Right hindlimb (tissue), 1 donor: ENCODE results near the gene NGEF.
"Not testable (repeated sequence)": the region's sequence is repeated elsewhere in the genome, so short reads cannot be mapped to it uniquely, and the experiment has no call there.

Experiments
- DNase-seq: peaks from one replicate; pipeline ENCODE4 v3.0.0-alpha.2; 2018

The NGEF gene

DNA sequence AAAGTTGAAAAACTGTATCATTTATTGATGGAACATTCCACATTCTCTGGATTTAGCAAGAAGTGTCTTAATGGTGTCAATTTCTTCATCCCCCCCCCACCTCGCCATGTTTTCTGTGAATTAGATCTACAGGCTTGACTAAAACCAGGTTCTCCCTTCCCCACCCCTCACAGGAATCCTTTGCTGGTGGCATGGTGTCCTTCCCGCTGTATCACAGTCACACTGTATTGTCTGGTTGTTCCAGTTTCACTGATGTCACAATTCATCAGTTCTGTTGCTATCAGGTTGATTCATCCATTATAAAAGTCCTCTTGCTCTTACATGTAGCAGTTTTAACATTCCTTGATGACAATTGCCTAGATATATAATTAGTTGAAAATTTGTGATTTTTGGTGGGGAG is 149.1 kb downstream of the NGEF start:
- no peak for DNase-seq

DNA sequence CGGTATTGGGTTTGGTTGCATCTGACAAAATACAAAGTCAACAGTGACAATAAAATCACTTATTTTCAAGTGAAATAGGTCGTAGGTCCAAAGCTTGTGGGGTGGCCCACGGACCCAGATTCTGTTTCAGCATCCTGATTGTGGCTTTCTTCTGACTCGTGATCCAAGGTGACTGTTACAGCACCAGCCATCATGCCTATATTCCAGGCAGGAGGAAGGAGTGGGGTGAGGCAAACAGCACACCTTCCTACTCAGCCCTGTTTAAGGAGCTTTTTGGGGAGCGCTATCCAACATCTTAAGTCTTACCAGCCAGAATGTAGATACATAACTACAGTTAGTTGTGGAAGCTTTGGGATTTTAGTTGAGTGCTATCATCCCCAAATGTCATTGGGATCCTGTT is 151.7 kb downstream of the NGEF start:
- DNase-seq, result no peak

DNA sequence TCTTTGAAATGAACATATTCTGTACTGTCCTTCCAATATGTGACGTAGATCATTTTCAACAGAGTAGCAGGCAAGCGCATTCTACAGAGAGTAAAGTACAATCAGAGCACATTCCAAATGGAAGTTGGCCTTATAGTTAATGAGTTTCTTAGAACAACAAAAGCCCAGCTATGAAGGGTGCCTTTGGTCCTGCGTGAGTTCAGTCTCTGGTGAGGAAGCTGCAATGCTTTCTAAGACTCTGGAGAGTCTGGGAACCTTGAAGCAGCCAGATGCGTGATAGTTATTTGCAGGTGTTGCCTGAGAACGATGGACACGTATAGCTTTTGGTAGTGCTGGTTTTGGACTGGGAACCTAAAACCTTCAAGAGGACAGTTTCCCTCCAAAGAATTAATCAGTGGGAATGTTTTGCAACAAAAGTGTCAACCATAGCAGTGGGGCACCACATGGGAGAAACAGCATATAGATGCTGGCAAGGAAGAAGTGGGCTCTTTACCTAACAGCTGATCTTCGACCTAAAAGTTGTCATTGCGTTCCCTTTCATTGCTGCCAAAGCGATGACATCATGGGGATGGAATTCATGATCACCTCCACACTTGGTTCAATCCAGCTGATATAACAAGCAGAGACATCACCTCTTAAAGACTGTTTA is 152.3 kb downstream of the NGEF start:
- DNase-seq, result no peak

DNA sequence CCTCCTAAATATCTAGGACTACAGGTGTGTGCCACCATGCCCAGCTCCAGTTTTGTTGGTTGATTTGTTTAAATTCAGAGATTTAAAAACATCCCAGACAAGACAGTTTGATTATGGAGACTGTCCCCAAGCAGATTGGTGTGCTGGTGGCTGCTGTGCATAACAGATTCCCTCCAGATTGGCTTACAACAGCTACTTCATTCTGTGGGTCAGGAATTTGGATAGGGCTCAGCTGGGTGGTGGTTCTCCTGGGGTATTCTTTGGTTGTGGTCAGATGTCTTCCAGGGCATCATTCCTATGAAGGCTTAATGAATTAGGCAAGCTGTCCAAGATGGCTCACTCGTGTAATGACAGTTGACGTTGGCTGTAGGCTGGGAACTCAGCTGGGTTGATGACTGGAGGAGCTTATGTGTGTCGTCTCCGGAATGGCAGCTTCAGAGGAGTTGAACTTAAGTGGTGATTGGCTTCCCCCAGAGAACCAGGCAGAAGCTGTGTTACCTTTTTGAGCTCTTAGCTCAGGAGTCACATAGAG is 153.6 kb downstream of the NGEF start:
- DNase-seq, result no peak

DNA sequence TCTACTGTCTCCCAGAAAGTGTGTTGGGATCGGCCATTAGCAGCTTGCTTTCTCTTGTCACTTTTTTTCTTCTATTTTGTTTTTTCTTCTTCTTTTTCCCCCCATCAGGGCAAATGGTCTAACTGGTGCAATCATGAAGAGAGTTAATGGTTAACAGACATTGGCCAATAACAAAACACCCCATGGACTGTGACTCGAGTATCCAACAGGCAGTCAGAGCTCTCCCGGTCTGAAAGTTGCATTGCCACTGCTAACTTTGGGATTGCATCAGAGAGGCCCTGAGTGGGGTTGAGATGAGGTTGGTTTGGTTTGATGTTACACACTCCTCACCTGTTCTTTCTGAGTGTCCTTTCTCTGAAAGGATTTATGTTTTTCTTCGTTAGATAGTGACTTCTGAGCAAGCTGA is 155.9 kb downstream of the NGEF start:
- DNase-seq, result no peak

DNA sequence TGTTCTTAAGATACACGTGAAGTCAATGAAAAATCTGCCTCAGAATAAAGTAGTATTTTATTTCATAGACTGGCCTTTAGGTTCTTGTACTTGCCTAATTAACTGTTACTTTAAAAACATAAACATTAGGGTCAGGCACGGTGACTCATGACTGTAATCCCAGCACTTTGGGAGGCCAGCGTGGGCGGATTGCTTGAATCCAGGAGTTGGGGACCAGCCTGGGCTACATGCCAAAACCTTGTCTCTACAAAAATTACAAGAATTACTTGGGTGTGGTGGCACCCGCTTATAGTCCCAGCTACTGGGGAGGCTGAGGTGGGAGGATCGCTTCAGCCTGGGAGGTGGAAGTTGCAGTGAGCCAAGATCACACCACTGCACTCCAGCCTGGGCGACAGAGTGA is 159.0 kb downstream of the NGEF start:
- DNase-seq, result no peak

DNA sequence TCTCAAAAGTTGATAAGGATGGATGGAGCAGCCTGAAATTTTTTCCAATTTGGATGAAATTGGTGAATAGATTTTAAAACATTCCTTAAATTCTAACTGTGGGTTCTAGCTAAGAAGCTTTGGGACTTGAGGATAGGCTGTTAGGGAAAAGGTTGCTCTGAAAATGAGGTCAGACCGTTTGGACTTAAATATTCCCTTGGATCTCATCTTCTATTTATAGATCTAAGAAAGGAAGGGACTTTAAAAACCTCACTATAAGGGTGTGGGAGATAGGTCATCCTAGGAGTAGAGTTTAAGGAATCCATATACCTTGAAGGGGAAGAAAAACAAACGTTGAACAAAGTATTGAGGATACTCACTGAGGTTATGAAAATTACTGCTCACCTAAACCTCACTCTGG is 160.4 kb downstream of the NGEF start:
- DNase-seq, result no peak

DNA sequence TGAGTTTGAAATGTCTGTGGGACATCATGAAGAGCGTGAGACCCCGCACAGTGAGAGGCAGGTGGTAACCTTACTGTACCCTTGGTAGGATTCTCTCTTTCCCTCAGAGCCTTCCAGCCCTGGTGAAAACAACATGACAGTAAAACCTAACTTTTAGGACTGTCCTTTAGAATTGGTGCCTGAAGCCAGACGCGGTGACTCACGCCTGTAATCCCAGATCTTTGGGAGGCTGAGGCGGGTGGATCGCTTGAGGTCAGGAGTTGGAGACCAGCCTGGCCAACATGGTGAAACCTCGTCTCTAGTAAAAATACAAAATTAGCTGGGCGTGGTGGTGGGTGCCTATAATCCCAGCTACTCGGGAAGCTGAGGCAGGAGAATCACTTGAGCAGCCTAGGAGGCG is 161.0 kb downstream of the NGEF start:
- not testable (repeated sequence) for DNase-seq

DNA sequence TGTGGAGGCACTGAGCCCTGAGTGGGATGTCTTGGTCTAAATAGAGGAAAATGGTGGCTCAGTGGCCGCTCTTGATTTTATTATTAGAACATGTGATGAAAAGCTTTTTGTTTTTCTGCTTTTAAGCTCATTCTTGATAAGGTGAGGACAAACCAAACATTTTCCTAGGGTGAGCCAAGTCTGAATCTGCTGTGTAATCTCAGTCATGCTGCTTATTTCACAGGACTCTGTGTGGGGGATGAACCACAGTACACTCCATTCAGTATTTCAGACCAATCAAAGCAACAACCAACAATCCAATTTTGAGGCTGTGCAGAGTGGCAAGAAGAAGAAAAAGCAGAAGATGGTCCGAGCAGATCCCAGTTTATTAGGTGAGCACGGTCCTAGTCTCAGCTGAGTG is 163.0 kb downstream of the NGEF start:
- no peak for DNase-seq

DNA sequence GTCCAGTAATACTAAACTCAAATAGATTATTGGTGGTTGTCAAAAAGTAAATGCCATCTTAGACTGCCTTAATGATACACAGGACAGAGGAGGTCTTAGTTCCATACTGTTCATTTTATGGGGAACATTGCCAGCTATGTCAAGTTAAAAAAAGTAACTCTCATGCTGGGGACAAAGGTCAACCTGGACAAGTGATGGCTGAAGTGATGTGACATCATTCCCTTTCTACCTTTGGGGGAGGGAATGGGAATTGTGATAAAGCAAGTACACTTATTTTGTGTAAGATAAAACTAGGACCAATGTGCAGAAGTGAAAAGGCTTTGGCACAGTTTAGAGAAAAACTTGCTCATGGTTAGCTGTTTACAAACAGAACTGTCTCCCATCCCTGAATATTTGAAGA is 167.0 kb downstream of the NGEF start:
- DNase-seq, result no peak

DNA sequence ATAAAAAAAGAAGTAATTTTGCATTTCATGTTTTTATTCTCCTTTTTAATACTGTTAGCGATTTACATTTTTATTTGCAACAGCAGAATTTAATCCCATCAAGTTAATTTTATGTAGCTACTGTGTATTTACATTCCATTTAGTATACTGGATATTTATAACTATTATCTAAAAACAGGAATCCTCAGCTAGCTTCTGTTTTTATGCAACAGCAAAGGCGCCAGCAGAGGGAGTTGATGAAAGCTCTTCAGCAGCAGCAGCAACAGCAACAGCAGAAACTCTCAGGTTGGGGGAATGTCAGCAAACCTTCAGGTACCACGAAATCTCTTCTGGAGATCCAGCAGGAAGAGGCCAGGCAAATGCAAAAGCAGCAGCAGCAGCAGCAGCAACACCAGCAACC is 169.2 kb downstream of the NGEF start:
- DNase-seq, result no peak

DNA sequence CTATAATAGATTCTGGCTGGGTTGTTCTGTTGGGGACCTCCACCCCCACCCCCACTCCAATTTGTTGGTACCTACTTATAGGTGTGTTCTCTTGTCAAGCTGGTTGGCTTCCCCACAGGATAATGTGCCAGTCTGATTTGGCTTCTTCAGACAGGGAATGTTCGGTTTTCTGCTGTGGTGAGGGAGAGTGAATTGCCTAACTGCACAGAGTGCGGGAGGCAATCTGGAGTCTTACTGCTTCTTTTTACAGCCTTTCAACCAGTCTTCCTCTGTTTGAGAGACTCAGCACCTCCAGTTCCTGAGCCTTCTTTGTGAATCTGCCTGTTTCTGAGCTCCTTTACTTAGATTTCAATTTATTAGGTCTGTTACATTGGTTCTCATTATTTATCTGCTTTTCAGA is 170.4 kb downstream of the NGEF start:
- no peak for DNase-seq

DNA sequence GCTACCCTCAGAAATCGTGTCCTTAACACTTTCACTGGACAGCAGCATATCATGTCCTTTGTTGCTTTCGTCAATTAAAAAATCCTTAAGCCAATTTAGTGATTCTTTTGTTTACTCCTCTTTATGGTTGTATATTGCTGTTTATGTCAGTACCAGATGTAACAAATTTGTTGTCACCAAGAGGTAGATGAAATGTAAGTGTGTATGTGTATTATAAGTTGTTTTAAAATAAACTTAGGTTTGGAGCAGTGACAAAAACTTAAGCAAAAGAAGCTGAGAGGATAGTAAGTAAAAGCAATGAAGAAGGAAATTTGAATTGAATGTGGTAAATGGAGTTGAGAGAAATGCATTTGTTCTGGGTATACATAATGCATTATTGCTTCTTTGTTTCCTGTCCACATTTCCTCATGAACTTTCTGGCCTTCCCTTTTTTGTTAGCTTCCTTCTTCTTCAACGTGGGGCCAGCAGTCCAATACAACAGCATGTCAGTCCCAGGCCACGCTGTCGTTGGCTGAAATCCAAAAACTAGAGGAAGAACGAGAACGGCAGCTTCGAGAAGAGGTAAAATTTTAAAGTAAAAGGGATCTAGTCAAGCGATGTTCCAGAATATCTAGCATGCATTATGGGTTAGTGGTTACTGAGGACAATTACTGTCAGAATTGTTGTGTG is 173.5 kb downstream of the NGEF start:
- no peak for DNase-seq

DNA sequence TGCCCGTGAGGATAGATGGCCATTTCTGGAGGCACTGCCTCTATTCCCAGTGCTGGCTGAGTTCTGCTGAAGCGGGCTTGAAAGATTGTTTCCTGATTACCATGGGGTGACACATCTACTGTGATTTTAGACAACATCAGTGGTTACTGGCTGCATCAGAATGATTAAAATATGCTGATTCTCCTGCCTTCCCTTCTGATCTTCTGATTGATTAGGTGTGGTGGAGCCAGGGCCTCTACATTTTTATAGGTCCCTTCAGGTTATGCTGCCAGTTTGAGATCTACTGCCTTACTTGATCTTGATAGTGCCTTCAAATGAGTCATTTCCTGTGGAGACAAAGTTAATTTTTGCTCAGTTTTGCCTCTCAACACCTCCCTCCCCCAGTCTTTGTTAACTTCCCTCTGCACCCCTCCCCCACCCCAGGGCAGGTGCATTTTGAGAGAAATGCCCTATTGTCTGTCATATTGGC is 174.6 kb downstream of the NGEF start:
- DNase-seq, result no peak

DNA sequence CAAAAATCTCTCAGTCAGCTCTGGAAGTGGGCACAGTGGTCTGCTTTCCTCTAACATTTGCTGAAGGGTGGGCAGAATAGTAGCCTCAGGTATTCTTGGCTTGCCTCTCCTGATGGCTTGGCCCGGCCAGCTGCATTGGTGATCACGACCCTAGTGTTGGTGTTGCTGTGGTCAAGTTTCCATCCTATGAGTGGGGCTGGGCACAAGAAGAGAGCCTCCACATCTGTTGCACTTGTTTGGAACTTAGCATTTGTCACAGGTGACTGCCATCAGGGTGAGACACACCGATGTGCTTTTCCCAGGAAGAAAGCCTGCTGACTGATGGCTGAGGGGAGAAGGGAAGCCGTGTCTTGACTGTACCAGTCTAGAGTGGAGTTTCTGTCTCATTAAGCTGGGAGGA is 176.1 kb downstream of the NGEF start:
- DNase-seq, result no peak

DNA sequence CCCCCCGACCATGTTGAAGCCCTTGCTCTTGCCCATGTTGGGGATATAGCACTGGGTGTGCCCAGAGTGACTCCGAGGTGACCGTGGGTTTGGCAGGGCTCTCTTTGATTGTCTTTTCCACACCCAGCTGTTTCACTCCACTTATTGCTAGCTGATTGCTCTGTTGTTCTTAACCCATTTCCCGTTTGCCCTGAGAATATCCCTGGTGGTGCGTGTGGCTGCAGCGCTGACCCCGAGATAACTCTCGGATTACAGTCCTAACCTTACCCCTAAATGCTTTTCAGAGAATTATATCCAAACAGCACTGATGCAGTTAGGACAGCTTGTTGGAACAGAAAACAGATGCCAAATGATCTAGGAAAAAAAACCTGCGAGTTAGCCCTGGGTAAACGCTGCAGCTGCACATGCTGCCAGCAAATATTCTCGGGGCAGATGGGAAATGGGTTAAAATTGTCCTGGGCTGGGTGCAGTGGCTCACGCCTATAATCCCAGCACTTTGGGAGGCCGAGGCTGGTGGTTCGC is 177.3 kb downstream of the NGEF start:
- DNase-seq, result no peak

DNA sequence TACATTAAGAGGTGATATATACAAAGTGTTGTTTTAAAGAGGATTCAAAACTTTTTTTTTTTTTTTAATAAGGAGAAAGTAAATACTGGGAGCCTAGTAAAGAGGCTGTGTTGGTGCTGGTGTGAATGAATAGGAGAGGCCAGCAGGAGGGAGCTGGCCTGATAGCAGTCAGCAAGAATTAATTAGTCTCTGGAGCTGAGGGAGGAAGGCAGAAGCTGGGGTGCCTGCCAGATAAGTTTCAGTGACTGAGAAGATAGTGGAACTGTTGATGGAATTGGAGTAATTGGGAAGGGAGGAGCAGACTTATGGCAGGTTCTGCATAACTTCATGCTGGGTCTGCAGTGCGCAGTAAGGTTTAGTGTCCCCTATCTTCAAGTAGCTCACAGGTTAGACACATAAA is 179.2 kb downstream of the NGEF start:
- DNase-seq, result no peak

DNA sequence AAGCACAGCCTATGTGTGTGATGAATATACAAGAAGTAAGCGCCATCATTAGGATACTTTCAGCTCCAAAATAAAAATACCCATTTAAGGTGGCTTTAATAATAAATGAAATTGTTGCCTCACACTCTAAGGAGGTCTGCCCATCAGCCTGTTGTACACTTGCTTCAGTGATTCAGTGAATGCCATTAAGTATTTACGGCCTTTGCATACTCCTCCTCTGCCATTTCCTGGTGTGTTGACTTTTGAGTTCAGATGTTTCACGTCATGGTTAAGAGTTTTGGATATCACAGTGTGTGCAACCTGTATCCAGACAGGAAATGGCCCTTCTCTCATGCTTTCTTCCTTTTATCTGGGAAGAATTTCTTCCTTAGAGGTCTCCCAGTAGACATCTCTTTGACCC is 181.6 kb downstream of the NGEF start:
- no peak for DNase-seq

DNA sequence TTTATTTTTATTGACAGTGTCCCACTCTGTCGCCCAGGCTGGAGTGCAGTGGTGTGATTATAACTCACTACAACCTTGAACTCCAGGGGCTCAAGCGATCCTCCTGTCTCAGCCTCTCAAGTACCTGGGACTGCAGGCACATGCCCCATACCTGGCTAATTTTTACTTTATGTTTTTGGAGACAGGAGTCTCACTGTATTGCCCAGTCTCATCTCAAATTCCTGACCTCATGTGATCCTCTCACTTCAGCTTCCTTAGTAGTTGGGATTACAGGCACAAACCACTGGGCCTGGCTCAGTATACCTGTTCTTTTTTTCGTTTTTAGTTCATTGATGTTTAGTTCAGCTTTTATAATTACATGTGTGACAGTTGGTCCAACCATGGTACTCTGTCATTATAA is 183.1 kb downstream of the NGEF start:
- DNase-seq, result no peak
